Ovary (tissue), 9 donors: ENCODE results near the gene VPS37D. TPM values are rescaled to one million over a fixed set of nuclear protein-coding genes. Genes with fewer than 3 reads are reported as not detected.

Experiments used
- DNase-seq, 5 donors: peaks; one replicate each; pipeline ENCODE4 v3.0.0-alpha.2; 2019 to 2020
- H3K27ac ChIP-seq, 2 donors: fragments of 200-600 bp; one replicate each; pipeline versions ENCODE4 v1.5.1 to v1.8.0; 2019 to 2022
- H3K27me3 ChIP-seq: fragments of 200-600 bp; one replicate; pipeline ENCODE4 v1.8.0; 2022
- H3K36me3 ChIP-seq: fragments of 200-600 bp; sonication (generic); one replicate; pipeline ENCODE4 v1.5.1; 2019
- H3K4me1 ChIP-seq: one replicate; pipeline ENCODE4 v1.8.1; 2013; ENCODE audit warnings: mild to moderate bottlenecking, moderate library complexity; ENCODE audit not compliant: insufficient read depth
- H3K4me3 ChIP-seq: fragments of 200-600 bp; sonication (generic); one replicate; pipeline ENCODE4 v1.5.1; 2017
- H3K9me3 ChIP-seq, 2 donors: fragments of 200-600 bp in 1 of 2; sonication (generic) in 1 of 2; one replicate each; pipeline versions ENCODE4 v1.5.1 to v1.8.1; 2013 to 2019; ENCODE audit warnings: mild to moderate bottlenecking in 1 of 2, moderate library complexity in 1 of 2
- CTCF ChIP-seq, 3 donors: fragments of 450-650 bp in 2 of 3; fragments of 200-600 bp in 1 of 3; IDR thresholded peaks; one replicate each; pipeline versions ENCODE4 v1.5.1 to v1.8.0; 2016 to 2022; ENCODE audit warnings: antibody characterized with exemption in 3 of 3, mild to moderate bottlenecking in 1 of 3
- EP300 ChIP-seq: sonication (generic); formaldehyde crosslinking; IDR thresholded peaks from one replicate; pipeline ENCODE4 v1.6.1; 2017; ENCODE audit warnings: antibody characterized with exemption
- POLR2A ChIP-seq: fragments of 450-650 bp; IDR thresholded peaks from one replicate; pipeline ENCODE4 v1.6.1; 2017; ENCODE audit warnings: antibody characterized with exemption, mild to moderate bottlenecking, moderate library complexity
- WGBS, 3 donors: extraction: QIAGEN DNeasy Blood & Tissue Kit in 1 of 3; methylation state at CpG; one replicate each; pipeline versions ENCODE4 v1.1.5 to v1.1.7; 2013 to 2017; 5-methylcytosine and 5-hydroxymethylcytosine counted together
- intact Hi-C, 4 donors: fragments of 100-400 bp; cut with DNase I; formaldehyde crosslinking; loops; one replicate each; pipeline versions ENCODE4 v1.11.0 to v1.15.1; 2022 to 2023
- polyA plus RNA-seq, 2 donors: library from polyadenylated mRNA; stranded (reverse); fragments of 200-250 nt in 1 of 2; fragments of 350-450 nt in 1 of 2; fragmentation: Illumina TruSeq in 1 of 2; extraction: RNeasy Lipid Tissue Mini Kit (QIAGEN cat#74804) in 1 of 2; gene quantifications; one replicate each; pipeline ENCODE4 v1.2.3, GENCODE V29; 2013 to 2014
- total RNA-seq, 7 donors: library from RNA; depleted of rRNA in 2 of 7; stranded (reverse); fragments of >200 nt in 2 of 7; fragmentation: NEBNext Ultra II Directional in 3 of 7; extraction: Animal tissue kit (Norgen Biotek cat#: 25700) in 3 of 7; gene quantifications; one replicate each; pipeline versions ENCODE4 v1.1.0 to v1.2.4, GENCODE V29; 2016 to 2023
- donor health status: DM: no; HTN: no; CAD: no; lungs with moderate emphysema.
- donor health status: DM: no; HTN: no; CAD: no.
- donor health status: Bipolar disorder and iron deficiency.
- donor health status: DM: yes; HTN: yes; CAD: no.
- donor health status: DM: no; HTN: no; CAD: no.
- donor health status: DM: yes; HTN: yes; CAD: no.

The VPS37D gene
- total and polyA plus RNA-seq, 9 donors, result 0.28 to 8.8 (median 6.1) TPM

- no peaks in the 10 kb centered on the region for H3K9me3 ChIP-seq
- no peak for DNase-seq
- TF ChIP-seq EP300, result no peak
- H3K36me3 ChIP-seq, result no peaks in the 10 kb centered on the region
- WGBS, 3 donors, result 14 to 32% (median 23%) methylated on average over 2 of the region's 2 CpGs
- H3K27me3 ChIP-seq, result no peaks in the 10 kb centered on the region
- intact Hi-C loops, result no loop called here
- H3K4me1 ChIP-seq, result peaks cover 13% of the 10 kb centered on the region
- no peak overlapping the region for H3K27ac ChIP-seq
- no peak overlapping the region for H3K4me3 ChIP-seq
These were observed 45.1 kb upstream of the VPS37D start for GRCh38 chr7:73622527-73622908.

GRCh38 chr7:73622909-73623797, 44.5 kb upstream of the VPS37D start:
- Histone ChIP-seq H3K4me1 (peaks cover 13% of the 10 kb centered on the region), H3K27ac (no peak overlapping the region), H3K36me3 (no peaks in the 10 kb centered on the region), H3K27me3 (no peaks in the 10 kb centered on the region), H3K4me3 (peak overlapping the region; percentile 30), H3K9me3 (no peaks in the 10 kb centered on the region)
- no peak for TF ChIP-seq EP300
- no peak for TF ChIP-seq CTCF (IDR thresholded peaks at IDR 0.05)
- no peak for TF ChIP-seq POLR2A
- peak; percentile 41 to 73 (median 47) for DNase-seq
- intact Hi-C loops, result no loop called here
- 2 to 5% (median 3%) methylated on average over 52 to 58 of the region's 58 CpGs for WGBS, 3 donors

GRCh38 chr7:73623798-73624668, 43.6 kb upstream of the VPS37D start, which contains the start of gene MLXIPL:
Gene MLXIPL (minus strand): TSS chr7:73624522. CDS start chr7:73624492, 30 bp downstream.
- Histone ChIP-seq H3K4me1 (peaks cover 13% of the 10 kb centered on the region), H3K36me3 (no peaks in the 10 kb centered on the region), H3K27ac (no peak within 1 kb of the TSS), H3K4me3 (peak within 1 kb of the TSS; percentile 30), H3K27me3 (no peaks in the 10 kb centered on the region), H3K9me3 (no peaks in the 10 kb centered on the region)
- intact Hi-C loops, result no loop called here
- WGBS, 3 donors, result 1 to 4% (median 2%) methylated on average over 46 to 80 of the region's 80 CpGs
- TF ChIP-seq EP300 (no peak), POLR2A (no peak), CTCF (IDR thresholded peaks at IDR 0.05) (no peak)
- peak; percentile 43 to 71 (median 52) for DNase-seq

- no peak for DNase-seq
- intact Hi-C loops, result no loop called here
- no peak for TF ChIP-seq POLR2A
- TF ChIP-seq EP300, result no peak
- TF ChIP-seq CTCF (IDR thresholded peaks at IDR 0.05), result no peak
- no peaks in the 10 kb centered on the region for H3K36me3 ChIP-seq
- H3K4me1 ChIP-seq, result peaks cover 13% of the 10 kb centered on the region
- H3K27ac ChIP-seq, result no peak overlapping the region
- no peaks in the 10 kb centered on the region for H3K9me3 ChIP-seq
- no peak overlapping the region for H3K4me3 ChIP-seq
- H3K27me3 ChIP-seq, result no peaks in the 10 kb centered on the region
- 31 to 45% (median 42%) methylated on average over 9 of the region's 9 CpGs for WGBS, 3 donors
These were observed 43.0 kb upstream of the VPS37D start for GRCh38 chr7:73624669-73625001.
